22Rv1 (cell line): ENCODE measurements around the gene NTRK3.

Experiments
- ZFX ChIP-seq: fragments of 450-650 bp; IDR thresholded peaks from 2 replicates; pipeline ENCODE4 v1.6.1; 2017; ENCODE audit warnings: antibody characterized with exemption, borderline replicate concordance
- TF ChIP-seq, protein P1 (sequence below): fragments of 450-650 bp; IDR thresholded peaks from 2 replicates; pipeline ENCODE4 v1.5.1; 2017; ENCODE audit warnings: mild to moderate bottlenecking

DNA sequence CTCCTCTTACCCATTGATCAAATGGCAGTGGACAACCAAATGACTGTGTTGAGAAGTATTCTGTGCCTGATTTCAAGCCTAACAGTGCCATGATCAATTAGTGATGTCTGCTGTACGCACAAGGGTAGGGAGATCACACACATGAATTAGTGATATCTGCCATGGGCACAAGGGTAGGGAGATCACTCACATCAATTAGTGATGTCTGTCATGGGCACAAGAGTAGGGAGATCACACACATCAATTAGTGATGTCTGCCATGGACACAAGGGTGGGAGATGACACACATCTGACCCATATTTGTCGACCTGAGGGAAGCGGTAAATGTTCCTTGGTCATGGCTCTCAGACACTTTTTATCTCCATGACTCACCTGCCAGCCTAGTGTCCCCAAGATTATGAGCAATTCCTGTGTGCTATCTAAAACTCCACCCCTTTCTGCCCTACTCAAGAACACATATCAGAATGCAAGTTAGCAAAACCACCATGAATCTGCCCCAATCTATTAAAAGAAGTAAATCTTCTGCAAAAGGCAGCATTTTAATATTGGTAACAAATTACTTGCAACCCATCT, 165.0 kb downstream of the NTRK3 start:
- TF ChIP-seq, protein P1, sequence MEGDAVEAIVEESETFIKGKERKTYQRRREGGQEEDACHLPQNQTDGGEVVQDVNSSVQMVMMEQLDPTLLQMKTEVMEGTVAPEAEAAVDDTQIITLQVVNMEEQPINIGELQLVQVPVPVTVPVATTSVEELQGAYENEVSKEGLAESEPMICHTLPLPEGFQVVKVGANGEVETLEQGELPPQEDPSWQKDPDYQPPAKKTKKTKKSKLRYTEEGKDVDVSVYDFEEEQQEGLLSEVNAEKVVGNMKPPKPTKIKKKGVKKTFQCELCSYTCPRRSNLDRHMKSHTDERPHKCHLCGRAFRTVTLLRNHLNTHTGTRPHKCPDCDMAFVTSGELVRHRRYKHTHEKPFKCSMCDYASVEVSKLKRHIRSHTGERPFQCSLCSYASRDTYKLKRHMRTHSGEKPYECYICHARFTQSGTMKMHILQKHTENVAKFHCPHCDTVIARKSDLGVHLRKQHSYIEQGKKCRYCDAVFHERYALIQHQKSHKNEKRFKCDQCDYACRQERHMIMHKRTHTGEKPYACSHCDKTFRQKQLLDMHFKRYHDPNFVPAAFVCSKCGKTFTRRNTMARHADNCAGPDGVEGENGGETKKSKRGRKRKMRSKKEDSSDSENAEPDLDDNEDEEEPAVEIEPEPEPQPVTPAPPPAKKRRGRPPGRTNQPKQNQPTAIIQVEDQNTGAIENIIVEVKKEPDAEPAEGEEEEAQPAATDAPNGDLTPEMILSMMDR, result no peak
- TF ChIP-seq ZFX, result no peak
